ENCODE measurements around the gene FABP6. TPM values are rescaled to one million over a fixed set of nuclear protein-coding genes. Genes with fewer than 3 reads are reported as not detected.

Gene FABP6
- total RNA-seq, 2 donors from 2014 or later: 0.37 to 1.9 TPM

DNA sequence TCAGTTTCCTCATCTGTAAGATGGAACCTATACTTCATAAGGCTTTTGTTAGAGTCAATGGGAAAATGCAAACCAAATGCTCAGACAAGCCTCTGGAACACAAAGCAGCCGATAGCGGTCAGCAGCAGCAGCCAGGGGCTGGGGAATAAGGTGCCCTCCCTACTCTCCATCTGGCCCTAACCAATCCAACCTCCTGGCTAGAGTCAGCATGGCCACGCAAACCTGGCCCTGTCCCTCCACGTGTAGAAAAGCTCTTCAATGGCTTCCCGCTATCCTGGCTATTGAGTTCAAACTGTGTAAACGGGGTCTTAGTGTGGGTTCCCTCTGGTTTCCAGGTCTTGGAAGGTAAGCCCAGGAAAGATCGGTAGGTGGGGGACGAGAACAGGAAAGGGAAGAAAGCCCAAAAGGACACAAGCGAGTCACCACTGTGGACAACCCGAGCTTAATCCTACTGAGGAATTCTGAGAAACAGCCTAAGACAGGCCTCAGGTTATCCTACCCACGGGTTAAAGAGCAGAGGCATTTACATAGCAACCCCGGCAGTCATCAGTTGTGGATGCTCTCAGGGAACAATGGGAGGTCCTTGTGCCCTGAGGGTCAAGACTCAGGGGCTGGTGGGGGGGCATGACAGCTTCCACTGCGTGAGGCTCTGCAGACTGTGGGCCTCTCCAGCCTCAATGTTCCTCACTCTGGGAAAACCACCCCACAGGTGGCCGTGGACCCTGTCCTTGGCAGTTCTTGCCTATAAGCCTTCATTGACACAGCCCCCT lies 30.9 kb downstream of the FABP6 start:
- H3K9me3 ChIP-seq (ENCODE audit: control insufficient read depth, low read length): no peaks in the 10 kb centered on the region
- H3K27me3 ChIP-seq (ENCODE audit: control insufficient read depth, insufficient read depth, low read length, poor library complexity, severe bottlenecking): no peaks in the 10 kb centered on the region
- H3K9me3 Mint-ChIP-seq: no peaks in the 10 kb centered on the region
- TF ChIP-seq, protein P1, sequence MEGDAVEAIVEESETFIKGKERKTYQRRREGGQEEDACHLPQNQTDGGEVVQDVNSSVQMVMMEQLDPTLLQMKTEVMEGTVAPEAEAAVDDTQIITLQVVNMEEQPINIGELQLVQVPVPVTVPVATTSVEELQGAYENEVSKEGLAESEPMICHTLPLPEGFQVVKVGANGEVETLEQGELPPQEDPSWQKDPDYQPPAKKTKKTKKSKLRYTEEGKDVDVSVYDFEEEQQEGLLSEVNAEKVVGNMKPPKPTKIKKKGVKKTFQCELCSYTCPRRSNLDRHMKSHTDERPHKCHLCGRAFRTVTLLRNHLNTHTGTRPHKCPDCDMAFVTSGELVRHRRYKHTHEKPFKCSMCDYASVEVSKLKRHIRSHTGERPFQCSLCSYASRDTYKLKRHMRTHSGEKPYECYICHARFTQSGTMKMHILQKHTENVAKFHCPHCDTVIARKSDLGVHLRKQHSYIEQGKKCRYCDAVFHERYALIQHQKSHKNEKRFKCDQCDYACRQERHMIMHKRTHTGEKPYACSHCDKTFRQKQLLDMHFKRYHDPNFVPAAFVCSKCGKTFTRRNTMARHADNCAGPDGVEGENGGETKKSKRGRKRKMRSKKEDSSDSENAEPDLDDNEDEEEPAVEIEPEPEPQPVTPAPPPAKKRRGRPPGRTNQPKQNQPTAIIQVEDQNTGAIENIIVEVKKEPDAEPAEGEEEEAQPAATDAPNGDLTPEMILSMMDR (conservative IDR thresholded peaks at IDR 0.05): no peak
- peak overlapping the region; percentile 28 for H3K9ac ChIP-seq (ENCODE audit: extremely low read depth, low read length, poor library complexity, severe bottlenecking)
- peaks cover 21% of the 10 kb centered on the region for H3K36me3 Mint-ChIP-seq (ENCODE audit: low read depth)
- H3K4me1 Mint-ChIP-seq: peaks cover 25% of the 10 kb centered on the region
- peak overlapping the region; percentile 3 for H3K27ac ChIP-seq (ENCODE audit: low read depth, low read length)
- 83 to 89% methylated on average over 12 to 14 of the region's 14 CpGs for WGBS, 2 experiments (ENCODE audit: insufficient coverage in 1 of 2, insufficient read length in 1 of 2)
- no peak overlapping the region for H3K4me3 Mint-ChIP-seq
- no peak for DNase-seq
- peaks cover 28% of the 10 kb centered on the region for H3K4me1 ChIP-seq (ENCODE audit: control insufficient read depth, insufficient read depth, low read length)
- no peaks in the 10 kb centered on the region for H3K27me3 Mint-ChIP-seq (ENCODE audit: insufficient read depth)
- no peak overlapping the region for H3K4me3 ChIP-seq (ENCODE audit: low read length)
- H3K36me3 ChIP-seq (ENCODE audit: control insufficient read depth, insufficient read depth, low read length): peaks cover 12% of the 10 kb centered on the region
- H3K27ac Mint-ChIP-seq: peak overlapping the region; percentile 94

DNA sequence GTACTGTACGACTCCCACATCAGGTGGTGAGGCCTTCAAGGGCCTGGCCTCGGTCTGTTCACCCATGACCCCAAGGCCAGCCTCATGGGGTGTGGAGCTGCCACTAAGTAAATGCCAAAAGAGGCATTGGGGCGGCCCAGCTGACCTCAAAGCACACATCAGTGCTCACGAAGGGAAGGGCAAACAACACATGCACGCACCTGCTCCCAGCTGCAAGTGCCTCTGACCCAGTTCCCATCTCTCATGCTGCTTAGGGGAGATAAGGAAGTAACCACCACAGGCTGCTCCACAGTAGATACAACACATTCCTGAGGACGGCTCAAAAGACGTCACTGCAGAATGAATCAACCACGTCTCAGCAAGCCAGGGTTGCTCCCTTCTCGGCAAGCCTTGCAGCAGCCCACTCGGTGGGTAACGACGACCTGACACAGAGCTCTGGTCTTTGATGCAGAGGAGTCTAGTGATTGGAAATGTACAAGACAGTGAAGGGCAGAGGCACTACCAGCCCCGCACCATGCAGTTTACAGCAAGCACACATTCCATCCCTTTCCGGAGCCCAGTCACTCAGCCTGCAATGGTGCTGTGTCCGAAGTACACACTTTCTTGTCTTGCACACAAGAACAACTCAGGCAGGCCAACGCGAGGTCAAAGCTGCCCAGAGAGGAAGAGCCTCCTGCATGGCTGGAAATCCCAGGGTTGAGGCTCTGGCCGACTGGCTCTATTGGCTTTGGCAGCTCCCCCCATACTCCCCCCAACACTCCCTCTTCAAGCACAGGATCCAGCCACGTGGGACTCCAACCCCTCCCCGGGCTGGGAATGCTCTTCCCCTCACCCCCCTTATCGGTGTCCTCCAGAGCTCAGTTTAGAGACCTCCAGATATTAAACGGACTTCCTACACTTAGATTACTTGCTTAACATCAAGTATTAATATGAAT lies 31.8 kb downstream of the FABP6 start:
- H3K4me1 Mint-ChIP-seq: peaks cover 25% of the 10 kb centered on the region
- peaks cover 5% of the 10 kb centered on the region for H3K36me3 ChIP-seq (ENCODE audit: control insufficient read depth, insufficient read depth, low read length)
- WGBS, 2 experiments (ENCODE audit: insufficient coverage in 1 of 2, insufficient read length in 1 of 2): 82 to 88% methylated on average over 10 to 22 of the region's 22 CpGs
- no peak overlapping the region for H3K4me3 ChIP-seq (ENCODE audit: low read length)
- peak overlapping the region; percentile 27 for H3K27ac ChIP-seq (ENCODE audit: low read depth, low read length)
- DNase-seq: peak; percentile 68
- no peaks in the 10 kb centered on the region for H3K27me3 ChIP-seq (ENCODE audit: control insufficient read depth, insufficient read depth, low read length, poor library complexity, severe bottlenecking)
- TF ChIP-seq, protein P1 (conservative IDR thresholded peaks at IDR 0.05): no peak
- no peaks in the 10 kb centered on the region for H3K9me3 Mint-ChIP-seq
- H3K36me3 Mint-ChIP-seq (ENCODE audit: low read depth): peaks cover 21% of the 10 kb centered on the region
- H3K27ac Mint-ChIP-seq: peak overlapping the region; percentile 94
- H3K9ac ChIP-seq (ENCODE audit: extremely low read depth, low read length, poor library complexity, severe bottlenecking): peak overlapping the region; percentile 50
- H3K27me3 Mint-ChIP-seq (ENCODE audit: insufficient read depth): no peaks in the 10 kb centered on the region
- peaks cover 28% of the 10 kb centered on the region for H3K4me1 ChIP-seq (ENCODE audit: control insufficient read depth, insufficient read depth, low read length)
- H3K9me3 ChIP-seq (ENCODE audit: control insufficient read depth, low read length): no peaks in the 10 kb centered on the region
- H3K4me3 Mint-ChIP-seq: peak overlapping the region; percentile 13

DNA sequence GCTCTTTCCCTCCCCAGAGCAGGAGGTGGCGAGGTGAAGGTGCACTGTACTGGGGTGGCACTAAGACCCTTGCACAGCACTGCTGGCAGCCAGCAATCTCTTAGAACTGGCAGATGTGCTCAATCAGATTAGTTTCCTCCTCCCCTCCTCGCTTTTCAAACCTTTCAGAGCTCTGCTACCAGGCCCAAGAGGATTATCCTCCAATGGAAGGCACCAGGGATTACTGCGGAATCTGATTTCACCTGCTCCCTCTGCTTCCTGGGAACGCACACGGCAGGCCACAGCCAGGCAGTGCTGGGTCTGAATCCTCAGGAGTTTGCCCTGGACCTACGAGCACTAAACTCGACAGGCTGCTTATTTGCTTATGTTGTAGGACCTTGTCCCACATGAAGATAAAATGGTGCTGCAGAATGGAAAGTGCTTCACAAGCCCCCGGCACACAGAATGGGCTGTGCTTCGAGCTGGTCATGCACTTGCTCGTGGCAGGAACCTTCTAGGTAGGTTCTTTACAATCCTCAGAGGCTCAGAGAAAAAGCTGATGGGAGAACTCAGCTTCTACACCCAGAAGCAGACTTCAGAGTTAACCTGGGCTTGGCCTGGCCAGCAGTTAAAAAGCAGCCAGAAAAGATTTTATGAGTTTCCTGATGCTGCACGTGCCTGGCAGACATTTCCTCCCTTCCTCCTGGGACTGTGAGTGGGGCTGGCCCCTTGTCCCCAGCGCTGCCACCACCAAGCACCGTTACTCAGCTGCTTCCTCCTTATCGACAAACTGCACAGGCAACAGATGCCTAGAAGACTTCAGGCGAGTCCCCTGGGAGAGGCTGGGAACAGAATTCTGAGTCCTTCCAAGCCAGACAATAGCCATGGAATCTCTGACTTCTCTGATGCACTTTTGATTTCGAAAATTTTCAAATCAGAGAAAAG lies 33.1 kb downstream of the FABP6 start:
- peaks cover 4% of the 10 kb centered on the region for H3K36me3 ChIP-seq (ENCODE audit: control insufficient read depth, insufficient read depth, low read length)
- H3K27ac Mint-ChIP-seq: peak overlapping the region; percentile 94
- H3K9me3 ChIP-seq (ENCODE audit: control insufficient read depth, low read length): no peaks in the 10 kb centered on the region
- DNase-seq: peak; percentile 72
- H3K9me3 Mint-ChIP-seq: no peaks in the 10 kb centered on the region
- H3K27ac ChIP-seq (ENCODE audit: low read depth, low read length): peak overlapping the region; percentile 66
- H3K4me3 Mint-ChIP-seq: no peak overlapping the region
- H3K4me1 Mint-ChIP-seq: peaks cover 36% of the 10 kb centered on the region
- TF ChIP-seq, protein P1 (conservative IDR thresholded peaks at IDR 0.05): peak; percentile 14
- peak overlapping the region; percentile 50 for H3K9ac ChIP-seq (ENCODE audit: extremely low read depth, low read length, poor library complexity, severe bottlenecking)
- H3K27me3 Mint-ChIP-seq (ENCODE audit: insufficient read depth): no peaks in the 10 kb centered on the region
- no peaks in the 10 kb centered on the region for H3K27me3 ChIP-seq (ENCODE audit: control insufficient read depth, insufficient read depth, low read length, poor library complexity, severe bottlenecking)
- H3K36me3 Mint-ChIP-seq (ENCODE audit: low read depth): peaks cover 14% of the 10 kb centered on the region
- WGBS, 2 experiments (ENCODE audit: insufficient coverage in 1 of 2, insufficient read length in 1 of 2): 74 to 77% methylated on average over 13 to 16 of the region's 16 CpGs
- H3K4me3 ChIP-seq (ENCODE audit: low read length): no peak overlapping the region
- peaks cover 28% of the 10 kb centered on the region for H3K4me1 ChIP-seq (ENCODE audit: control insufficient read depth, insufficient read depth, low read length)
